Measurements from ENCODE around the gene KLK3. TPM values are rescaled to one million over a fixed set of nuclear protein-coding genes. Genes with fewer than 3 reads are reported as not detected.
A peak's percentile ranks its signal among the peaks of the same experiment; 100 is the strongest.

Gene KLK3
- total and polyA plus RNA-seq, 2 of the 8 experiments (the other 6 are each of a cell fraction or from before 2014, with no cell fraction given) = 0.08 TPM; not detected in 1

DNA sequence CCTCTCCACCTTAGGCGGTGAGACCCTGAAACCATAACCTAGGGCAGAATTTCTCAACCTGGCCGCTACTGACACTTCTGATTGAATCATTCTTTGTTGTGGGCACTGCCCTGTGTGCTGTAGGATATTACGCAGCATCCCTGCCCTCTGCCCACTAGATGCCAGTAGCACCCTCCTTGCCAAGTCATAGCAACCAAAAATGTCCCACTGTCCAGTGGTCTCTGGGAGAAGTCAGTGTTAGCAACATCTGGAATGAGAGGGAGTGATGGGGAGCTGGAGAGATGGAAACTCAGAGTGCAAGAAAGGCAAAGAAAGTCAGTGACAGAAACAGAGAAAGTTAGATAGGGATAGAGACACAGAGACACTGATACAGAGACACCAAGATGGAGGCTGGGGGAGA, 42.9 kb downstream of the KLK3 start:
- H3K9ac ChIP-seq (replicated peaks in 1 of 4; ENCODE audit: extremely low read depth in 1 of 4, low read depth in 3 of 4, low read length in 3 of 4) = no peak overlapping the region; a peak in 1 of 7 replicates
- H3K56ac ChIP-seq (replicated peaks; ENCODE audit: insufficient read length, low read depth, low read length) = no peak overlapping the region
- no peak overlapping the region for H2BK12ac ChIP-seq (ENCODE audit: low read depth, low read length)
- CTCF ChIA-PET (ENCODE audit: partially characterized antibody) = interaction anchor here (0.9 to 1.6 kb wide), 5 partner anchors 16 to 199 kb away, joined by 3 to 7 read pairs (median 3); no protein-coding TSS in a partner anchor
- no peak overlapping the region for H3K27ac ChIP-seq (ENCODE audit: low read depth, low read length)
- no peak overlapping the region for H3K4me3 ChIP-seq (ENCODE audit: extremely low read depth in 1 of 4, insufficient read depth in 2 of 4, low read depth in 3 of 4, low read length in 4 of 4)
- DNase-seq (ENCODE audit: low read depth in 1 of 2, low spot score in 2 of 2) = no peak
- no peak overlapping the region for H2BK15ac ChIP-seq (ENCODE audit: low read length)
- H3K14ac ChIP-seq (ENCODE audit: insufficient read length) = no peak overlapping the region
- FAIRE-seq = no peak
- no peak overlapping the region for H3K4ac ChIP-seq (replicated peaks; ENCODE audit: insufficient read length, low read depth, low read length)
- H3K4me1 ChIP-seq (replicated peaks in 1 of 4; ENCODE audit: control insufficient read depth in 3 of 4, insufficient read depth in 4 of 4, low read length in 3 of 4) = no peaks in the 10 kb centered on the region
- H2AFZ ChIP-seq (ENCODE audit: low read length) = no peak overlapping the region
- no peaks in the 10 kb centered on the region for H3K23me2 ChIP-seq (ENCODE audit: low read depth, low read length)
- TF ChIP-seq, protein P1, sequence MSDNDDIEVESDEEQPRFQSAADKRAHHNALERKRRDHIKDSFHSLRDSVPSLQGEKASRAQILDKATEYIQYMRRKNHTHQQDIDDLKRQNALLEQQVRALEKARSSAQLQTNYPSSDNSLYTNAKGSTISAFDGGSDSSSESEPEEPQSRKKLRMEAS (IDR thresholded peaks at IDR 0.05) = no peak
- TF ChIP-seq BACH1 (IDR thresholded peaks at IDR 0.05; ENCODE audit: low read length) (no peak), CTCF (IDR thresholded peaks at IDR 0.05; ENCODE audit: control extremely low read depth in 1 of 3, insufficient read depth in 1 of 3, low read depth in 1 of 3, low read length in 3 of 3) (peak in 1 of 3 experiments; percentile 2; a peak in 1 of 4 replicates), KDM5A (IDR thresholded peaks at IDR 0.05; ENCODE audit: low read length) (no peak), YY1 (IDR thresholded peaks at IDR 0.05; ENCODE audit: low read depth, low read length) (no peak), SIX5 (IDR thresholded peaks at IDR 0.05; ENCODE audit: low read depth, low read length) (no peak), ZNF274 (IDR thresholded peaks at IDR 0.05; ENCODE audit: borderline replicate concordance, extremely low read depth, low read length) (no peak)
- no peak overlapping the region for H4K91ac ChIP-seq (replicated peaks; ENCODE audit: insufficient read length, low read length)
- H4K20me1 ChIP-seq (replicated peaks in 1 of 2; ENCODE audit: control insufficient read depth in 1 of 2, insufficient read depth in 2 of 2, low read length in 2 of 2) = peaks cover 0 to 2% of the 10 kb centered on the region in 2 experiments
- POLR2A ChIA-PET (ENCODE audit: partially characterized antibody) = interaction anchor here (1.4 to 1.5 kb wide), 2 partner anchors 58 to 93 kb away, joined by 3 to 4 read pairs; no protein-coding TSS in a partner anchor
- H2BK120ac ChIP-seq (replicated peaks; ENCODE audit: low read depth, low read length) = no peak overlapping the region
- H3K4me2 ChIP-seq (ENCODE audit: insufficient read depth in 1 of 2, low read depth in 2 of 2, low read length in 2 of 2) = no peak overlapping the region
- H3K9me3 ChIP-seq (ENCODE audit: insufficient read depth in 2 of 2, low read depth in 1 of 2, low read length in 1 of 2) = peaks cover 19 to 21% of the 10 kb centered on the region in 2 experiments
- no peak overlapping the region for H4K8ac ChIP-seq (ENCODE audit: extremely low read depth, insufficient read depth, low read length)
- H3K23ac ChIP-seq (ENCODE audit: insufficient read length) = no peak overlapping the region
- H3K36me3 ChIP-seq (ENCODE audit: control insufficient read depth in 2 of 4, insufficient read depth in 4 of 4, low read length in 3 of 4) = no peaks in the 10 kb centered on the region
- no peak overlapping the region for H2BK20ac ChIP-seq (ENCODE audit: low read length)
- no peaks in the 10 kb centered on the region for H3K79me2 ChIP-seq (ENCODE audit: control insufficient read depth in 1 of 2, insufficient read depth in 2 of 2, low read length in 2 of 2)
- no peak overlapping the region for H4K5ac ChIP-seq (ENCODE audit: insufficient read length, low read depth, low read length)
- H2BK5ac ChIP-seq (ENCODE audit: low read depth, low read length) = no peak overlapping the region
- no peak overlapping the region for H3K18ac ChIP-seq (ENCODE audit: extremely low read depth, low read length)
- no peaks in the 10 kb centered on the region for H3K79me1 ChIP-seq (ENCODE audit: low read depth, low read length)
- H3K27me3 ChIP-seq (replicated peaks in 1 of 4; ENCODE audit: control insufficient read depth in 3 of 4, extremely low read depth in 1 of 4, insufficient read depth in 3 of 4, low read length in 3 of 4) = peaks cover 0 to 3% (median 1%) of the 10 kb centered on the region in 4 experiments; a peak in 1 of 7 replicates
- WGBS, 2 experiments (ENCODE audit: extremely low coverage in 1 of 2, insufficient coverage in 1 of 2, insufficient read length in 1 of 2, insufficient replicate concordance in 2 of 2, low coverage in 1 of 2, low lambda C conversion rate in 2 of 2, missing lambda C conversion rate in 1 of 2) = 87% methylated on average over 3 of the region's 3 CpGs; no CpG with 5 or more reads in 1 of the 2 experiments
- no peak overlapping the region for H2AK5ac ChIP-seq (ENCODE audit: low read depth, low read length)

Measured in H1 (cell line).